Measurements from ENCODE around the gene PIGP.
"Not testable (repeated sequence)": the region's sequence is repeated elsewhere in the genome, so short reads cannot be mapped to it uniquely, and the experiment has no call there.

PIGP gene

GRCh38 chr21:37041706-37042271 is 31.1 kb downstream of the PIGP start:
- no peak for DNase-seq

- no peak for DNase-seq
Observed at GRCh38 chr21:37040212-37040611, 32.7 kb downstream of the PIGP start.

GRCh38 chr21:37039411-37040075 is 33.3 kb downstream of the PIGP start:
- no peak for DNase-seq

- DNase-seq: no peak
Observed at GRCh38 chr21:37036177-37036576, 36.7 kb downstream of the PIGP start.

- not testable (repeated sequence) for DNase-seq
Observed at GRCh38 chr21:37034394-37034793, 38.5 kb downstream of the PIGP start.

GRCh38 chr21:37032877-37033471 is 39.9 kb downstream of the PIGP start:
- DNase-seq: no peak

- DNase-seq: no peak
Observed at GRCh38 chr21:37032293-37032692, 40.6 kb downstream of the PIGP start.

GRCh38 chr21:37030864-37031263 is 42.0 kb downstream of the PIGP start:
- no peak for DNase-seq

GRCh38 chr21:37028570-37028969 is 44.3 kb downstream of the PIGP start:
- no peak for DNase-seq

- DNase-seq: no peak
Observed at GRCh38 chr21:37026499-37026898, 46.4 kb downstream of the PIGP start.

GRCh38 chr21:37017951-37018679 is 54.8 kb downstream of the PIGP start:
- DNase-seq: no peak
